ENCODE data around the gene PLCD4.
A peak's percentile ranks its signal among the peaks of the same experiment; 100 is the strongest.

Gene PLCD4

GRCh38 chr2:218621007-218621406 is 13.3 kb downstream of the PLCD4 start:
- DNase-seq (ENCODE audit: low spot score) = no peak

DNA sequence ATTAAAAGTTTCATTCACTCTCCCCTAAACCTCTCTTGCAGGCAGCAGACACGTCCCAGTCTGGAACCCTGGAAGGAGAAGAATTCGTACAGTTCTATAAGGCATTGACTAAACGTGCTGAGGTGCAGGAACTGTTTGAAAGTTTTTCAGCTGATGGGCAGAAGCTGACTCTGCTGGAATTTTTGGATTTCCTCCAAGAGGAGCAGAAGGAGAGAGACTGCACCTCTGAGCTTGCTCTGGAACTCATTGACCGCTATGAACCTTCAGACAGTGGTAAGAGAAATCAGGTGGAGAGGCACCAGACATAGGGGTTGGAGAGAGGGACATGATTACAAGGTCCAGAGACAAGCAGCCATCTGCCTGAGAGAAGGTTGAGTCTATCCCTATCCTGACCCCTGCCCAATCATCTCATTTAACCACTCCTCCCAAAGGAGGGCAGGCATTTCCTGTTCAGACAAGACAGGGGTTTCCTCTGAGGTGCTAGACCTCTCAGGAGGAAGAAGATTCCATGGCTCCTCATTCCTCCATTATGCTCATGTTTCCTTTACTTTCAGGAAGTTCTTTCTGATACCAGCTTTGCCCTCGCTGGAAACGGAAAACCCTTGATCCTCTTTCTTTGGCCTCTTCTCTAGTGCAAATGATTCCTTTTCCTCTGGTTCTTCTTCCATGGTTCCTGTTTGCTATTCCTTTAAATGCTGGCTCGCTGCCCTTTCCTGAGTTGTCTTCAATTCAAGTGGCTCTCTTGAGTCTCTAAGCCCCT is 15.1 kb downstream of the PLCD4 start:
- DNase-seq (ENCODE audit: low spot score) = peak; percentile 17

DNA sequence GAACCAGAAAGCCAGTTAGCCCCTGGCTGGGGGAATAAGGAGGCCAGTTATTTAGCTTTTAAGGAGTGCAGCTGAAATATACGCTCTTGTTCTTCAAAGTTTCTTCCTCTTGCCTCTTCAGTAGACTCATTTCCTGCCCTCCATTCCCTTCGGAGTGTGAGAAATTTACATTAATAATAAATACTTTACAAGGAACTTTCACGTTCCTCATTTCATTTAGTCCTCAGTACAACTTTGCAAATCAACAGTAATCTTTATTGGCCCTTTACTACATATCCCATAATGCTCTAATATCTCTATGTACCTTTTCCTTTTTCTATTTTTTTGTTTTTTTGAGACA is 15.6 kb downstream of the PLCD4 start:
- DNase-seq (ENCODE audit: low spot score) = no peak

GRCh38 chr2:218626369-218626768 is 18.7 kb downstream of the PLCD4 start:
- DNase-seq (ENCODE audit: low spot score) = no peak

- DNase-seq (ENCODE audit: low spot score) = no peak
Observed at GRCh38 chr2:218627939-218628338, 20.2 kb downstream of the PLCD4 start.

- DNase-seq (ENCODE audit: low spot score) = no peak
Observed at GRCh38 chr2:218631837-218632236, 24.1 kb downstream of the PLCD4 start.

DNA sequence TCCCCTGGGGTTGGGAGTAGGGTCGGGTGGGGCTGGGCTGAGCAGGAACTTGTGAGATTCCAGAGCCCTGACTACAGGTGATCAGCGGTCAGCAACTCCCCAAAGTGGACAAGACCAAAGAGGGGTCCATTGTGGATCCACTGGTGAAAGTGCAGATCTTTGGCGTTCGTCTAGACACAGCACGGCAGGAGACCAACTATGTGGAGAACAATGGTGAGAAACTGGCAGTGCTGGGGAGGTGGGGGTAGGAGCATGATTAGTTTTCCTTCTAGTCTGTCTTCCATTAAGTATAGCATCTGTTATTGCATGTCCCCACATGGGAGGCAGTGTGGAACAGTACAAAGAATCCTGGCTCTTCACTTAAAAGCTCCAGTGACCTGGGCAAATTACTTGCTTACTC is 28.0 kb downstream of the PLCD4 start:
- no peak for DNase-seq (ENCODE audit: low spot score)

DNA sequence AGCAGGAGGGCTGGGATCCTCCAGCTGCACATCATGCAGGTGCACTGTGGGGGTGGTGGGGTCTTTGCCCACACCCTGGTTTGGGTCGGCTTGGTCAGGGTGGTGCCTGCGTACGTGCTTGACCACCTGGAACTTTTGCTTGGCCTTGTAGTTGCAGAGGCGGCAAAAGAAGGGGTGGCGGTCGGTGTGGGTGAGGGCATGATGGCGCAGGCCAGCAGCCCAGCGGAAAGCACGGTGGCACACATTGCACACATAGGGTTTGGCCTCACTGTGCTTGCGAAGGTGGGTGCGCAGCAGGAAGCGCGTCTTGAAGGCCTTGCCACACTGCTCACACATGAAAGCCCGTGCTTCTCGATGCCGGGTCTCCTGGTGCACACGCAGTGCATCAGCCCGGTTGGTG is 30.7 kb downstream of the PLCD4 start:
- DNase-seq (ENCODE audit: low spot score) = no peak

GRCh38 chr2:218642121-218642656 is 34.5 kb downstream of the PLCD4 start:
- DNase-seq (ENCODE audit: low spot score) = no peak

- no peak for DNase-seq (ENCODE audit: low spot score)
Observed at GRCh38 chr2:218642786-218643185, 35.1 kb downstream of the PLCD4 start.

- DNase-seq (ENCODE audit: low spot score) = no peak
Observed at GRCh38 chr2:218643751-218644310, 36.1 kb downstream of the PLCD4 start.

GRCh38 chr2:218644721-218645120 is 37.0 kb downstream of the PLCD4 start:
- DNase-seq (ENCODE audit: low spot score) = no peak

GRCh38 chr2:218645126-218645525 is 37.4 kb downstream of the PLCD4 start:
- DNase-seq (ENCODE audit: low spot score) = no peak

- peak; percentile 70 for DNase-seq (ENCODE audit: low spot score)
Observed at GRCh38 chr2:218648088-218648786, 40.5 kb downstream of the PLCD4 start.

DNA sequence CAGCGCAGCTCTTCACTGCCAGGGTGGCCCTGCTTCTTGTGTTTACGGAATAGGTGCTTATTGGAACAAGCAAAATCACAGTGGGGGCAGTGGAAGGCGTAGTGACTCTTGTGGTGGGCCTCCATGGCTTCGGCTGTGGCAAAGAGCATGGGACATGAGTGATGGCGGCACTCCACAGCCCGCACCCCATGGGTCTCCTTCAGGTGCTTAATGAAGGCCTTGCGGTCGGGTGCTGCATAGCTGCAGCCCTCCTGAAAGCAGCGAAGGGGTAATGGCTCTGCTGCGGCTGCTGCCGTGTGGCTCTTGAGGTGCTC is 41.0 kb downstream of the PLCD4 start:
- no peak for DNase-seq (ENCODE audit: low spot score)

- DNase-seq (ENCODE audit: low spot score) = no peak
Observed at GRCh38 chr2:218655751-218656150, 48.1 kb downstream of the PLCD4 start.

DNA sequence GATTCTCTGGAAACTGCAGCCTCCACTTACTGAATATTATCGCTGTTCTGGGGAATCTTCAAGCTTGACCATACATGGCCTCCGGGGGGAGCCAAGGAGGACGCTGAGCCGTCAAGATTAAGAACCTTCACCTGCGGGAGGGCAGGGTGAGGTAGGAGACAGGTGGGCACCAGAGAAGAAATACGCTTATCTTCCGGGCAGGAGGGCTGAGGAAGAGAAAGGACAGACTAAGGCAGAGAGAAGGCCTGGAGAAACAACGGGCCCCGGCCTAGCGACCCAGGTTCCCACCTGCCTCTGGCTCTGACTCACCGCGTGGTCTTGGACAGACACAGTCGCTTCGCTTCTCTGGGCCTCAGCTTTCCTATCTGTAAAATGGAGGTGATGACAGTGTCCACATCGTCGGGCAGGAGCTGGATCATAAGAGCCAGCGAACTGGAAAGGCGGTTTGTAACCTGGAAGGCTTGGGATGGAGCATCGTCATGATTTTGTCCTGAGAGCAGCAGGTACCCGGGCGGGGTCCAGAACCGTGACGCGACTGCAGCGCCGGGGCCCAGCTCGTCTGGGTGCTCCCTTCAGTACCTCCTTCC is 51.1 kb downstream of the PLCD4 start:
- DNase-seq (ENCODE audit: low spot score) = peak; percentile 62

DNA sequence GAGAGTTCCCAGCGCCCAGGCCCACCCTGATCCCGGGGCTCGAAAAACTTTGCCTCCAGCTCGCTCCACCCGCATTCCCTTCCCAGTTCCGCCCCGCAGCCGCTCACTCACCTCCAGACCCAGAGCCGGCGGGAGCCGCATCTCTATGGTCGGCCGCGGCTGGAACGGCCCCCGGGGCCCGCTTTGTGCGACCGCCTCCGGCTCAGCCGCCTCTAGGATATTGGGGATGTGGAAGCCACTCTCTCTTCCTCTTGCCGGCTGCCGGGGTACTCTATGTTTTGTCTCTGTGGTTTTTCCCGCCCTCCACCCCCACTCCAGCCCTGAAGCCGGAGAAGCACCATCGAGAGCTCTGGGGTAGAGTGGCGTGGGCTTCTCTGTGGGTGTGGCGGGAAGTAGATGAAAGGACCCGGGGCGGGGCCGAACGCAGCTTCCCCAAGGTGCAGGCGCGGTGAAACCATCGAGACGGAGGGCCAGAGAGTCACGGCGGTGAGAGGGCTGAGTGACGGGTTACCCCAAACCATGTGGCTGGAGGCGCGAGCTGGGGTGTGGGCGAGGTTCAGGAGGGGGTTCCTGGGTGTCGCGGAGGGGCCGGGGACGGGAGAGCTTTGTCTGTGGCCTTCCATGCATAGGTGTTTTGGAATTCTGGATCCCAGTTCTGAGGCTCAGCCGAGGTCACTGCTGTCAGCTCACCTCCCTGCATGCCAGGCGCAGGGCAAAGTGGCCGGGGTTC is 51.7 kb downstream of the PLCD4 start, which contains the start of the genes BCS1L and ZNF142:
Gene BCS1L (plus strand): TSS at position 426 of the 730 bp plus-strand sequence. CDS start 1,305 bp downstream, outside the sequence.
Gene ZNF142 (minus strand): TSS at position 366 of the 730 bp plus-strand sequence. CDS start 3,194 bp downstream, outside the sequence.
- DNase-seq (ENCODE audit: low spot score) = peak; percentile 89

DNA sequence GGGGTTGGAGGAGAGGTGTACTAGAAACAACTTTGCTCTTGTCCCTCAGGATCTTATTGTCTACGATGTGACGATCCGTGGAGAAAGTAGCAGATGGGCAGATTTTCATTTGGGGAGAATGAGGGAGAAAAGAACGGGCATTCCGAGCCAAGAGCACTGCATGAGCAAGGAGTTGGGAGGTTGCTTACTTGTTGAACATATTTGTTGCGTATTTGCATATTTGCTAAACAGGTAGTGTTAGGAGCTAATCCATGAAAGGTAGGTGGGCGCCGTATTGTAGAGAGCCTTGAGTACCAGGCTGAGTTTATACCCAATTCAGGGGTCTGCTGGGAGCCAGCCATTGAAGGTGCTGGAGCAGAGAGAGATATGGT is 52.3 kb downstream of the PLCD4 start:
- peak; percentile 43 for DNase-seq (ENCODE audit: low spot score)

DNA sequence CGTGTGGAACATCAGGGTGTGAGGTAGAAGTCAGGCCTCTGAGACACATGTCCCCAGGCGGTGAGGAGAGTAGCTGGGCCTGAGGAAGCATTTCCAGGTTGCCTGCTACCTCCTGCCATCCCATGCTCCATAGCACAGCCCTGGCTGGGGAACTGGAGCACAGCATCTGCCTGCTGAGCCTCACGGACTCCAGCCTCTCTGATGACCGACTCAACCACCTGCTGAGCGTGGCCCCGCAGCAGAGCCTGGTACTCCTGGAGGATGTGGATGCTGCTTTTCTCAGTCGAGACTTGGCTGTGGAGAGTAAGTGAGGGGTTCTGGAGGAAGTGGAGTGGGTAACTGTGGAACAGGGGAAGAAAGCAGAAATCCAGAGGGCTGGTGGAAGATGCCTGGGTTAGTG is 54.7 kb downstream of the PLCD4 start:
- no peak for DNase-seq (ENCODE audit: low spot score)

GRCh38 chr2:218662827-218663226 is 55.1 kb downstream of the PLCD4 start:
- no peak for DNase-seq (ENCODE audit: low spot score)

GRCh38 chr2:218663901-218664300 is 56.2 kb downstream of the PLCD4 start:
- DNase-seq (ENCODE audit: low spot score) = no peak
